Measurements from ENCODE around the gene ZC3H7B.

DNA sequence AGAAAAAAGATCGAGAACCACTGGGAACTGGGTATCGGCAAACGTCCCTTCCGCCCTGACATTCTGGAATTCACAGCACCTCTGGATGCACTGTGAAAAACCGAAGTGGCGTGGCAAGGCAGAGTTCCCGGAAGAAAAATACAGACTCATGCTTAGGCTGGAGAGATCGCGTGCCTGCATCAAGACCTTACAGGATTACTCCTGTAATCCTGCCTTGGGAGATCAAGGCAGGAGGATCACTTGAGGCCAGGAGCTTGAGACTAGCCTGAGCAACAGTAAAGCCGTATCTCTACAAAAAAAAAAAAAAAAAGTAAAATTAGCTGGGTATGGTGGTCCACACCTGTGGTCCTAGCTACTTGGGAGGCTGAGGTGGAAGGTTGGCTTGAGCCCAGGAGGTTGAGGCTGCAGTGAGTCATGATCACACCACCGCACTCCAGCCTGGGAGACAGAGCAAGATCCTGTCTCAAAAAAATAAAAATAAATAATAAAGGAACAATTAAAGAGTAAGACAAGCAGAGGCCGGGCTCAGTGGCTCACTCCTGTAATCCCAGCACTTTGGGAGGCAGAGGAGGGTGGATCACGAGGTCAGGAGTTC is 60.5 kb downstream of the ZC3H7B start:
- TF ChIP-seq, protein P1, sequence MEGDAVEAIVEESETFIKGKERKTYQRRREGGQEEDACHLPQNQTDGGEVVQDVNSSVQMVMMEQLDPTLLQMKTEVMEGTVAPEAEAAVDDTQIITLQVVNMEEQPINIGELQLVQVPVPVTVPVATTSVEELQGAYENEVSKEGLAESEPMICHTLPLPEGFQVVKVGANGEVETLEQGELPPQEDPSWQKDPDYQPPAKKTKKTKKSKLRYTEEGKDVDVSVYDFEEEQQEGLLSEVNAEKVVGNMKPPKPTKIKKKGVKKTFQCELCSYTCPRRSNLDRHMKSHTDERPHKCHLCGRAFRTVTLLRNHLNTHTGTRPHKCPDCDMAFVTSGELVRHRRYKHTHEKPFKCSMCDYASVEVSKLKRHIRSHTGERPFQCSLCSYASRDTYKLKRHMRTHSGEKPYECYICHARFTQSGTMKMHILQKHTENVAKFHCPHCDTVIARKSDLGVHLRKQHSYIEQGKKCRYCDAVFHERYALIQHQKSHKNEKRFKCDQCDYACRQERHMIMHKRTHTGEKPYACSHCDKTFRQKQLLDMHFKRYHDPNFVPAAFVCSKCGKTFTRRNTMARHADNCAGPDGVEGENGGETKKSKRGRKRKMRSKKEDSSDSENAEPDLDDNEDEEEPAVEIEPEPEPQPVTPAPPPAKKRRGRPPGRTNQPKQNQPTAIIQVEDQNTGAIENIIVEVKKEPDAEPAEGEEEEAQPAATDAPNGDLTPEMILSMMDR (conservative IDR thresholded peaks at IDR 0.05; ENCODE audit: low read length) = no peak
- no peak for TF ChIP-seq EZH2phosphoT487 (IDR thresholded peaks at IDR 0.05; ENCODE audit: borderline replicate concordance)
